SJCRH30 (cell line): ENCODE results near the gene ZNF722. TPM values are rescaled to one million over a fixed set of nuclear protein-coding genes. Genes with fewer than 3 reads are reported as not detected.
"Not testable (repeated sequence)": the region's sequence is repeated elsewhere in the genome, so short reads cannot be mapped to it uniquely, and the experiment has no call there.

Experiments
- DNase-seq, 2 experiments: peaks; one replicate each; pipeline ENCODE4 v3.0.0-alpha.2; 2015 to 2020
- H3K27ac ChIP-seq: fragments of 250-450 bp; sonication (Bioruptor Pico); 2 replicates; pipeline ENCODE4 v1.5.1; 2020; ENCODE audit warnings: mild to moderate bottlenecking, moderate library complexity
- H3K27me3 ChIP-seq: fragments of 250-450 bp; sonication (Bioruptor Pico); 2 replicates; pipeline ENCODE4 v1.5.1; 2020; ENCODE audit warnings: mild to moderate bottlenecking, moderate library complexity
- H3K36me3 ChIP-seq: fragments of 250-450 bp; sonication (Bioruptor Pico); 2 replicates; pipeline ENCODE4 v1.5.1; 2020; ENCODE audit warnings: mild to moderate bottlenecking, moderate library complexity
- H3K4me1 ChIP-seq: fragments of 250-450 bp; sonication (Bioruptor Pico); 2 replicates; pipeline ENCODE4 v1.5.1; 2020; ENCODE audit warnings: mild to moderate bottlenecking, moderate library complexity
- H3K4me3 ChIP-seq: fragments of 250-450 bp; sonication (Bioruptor Pico); 2 replicates; pipeline ENCODE4 v1.5.1; 2020; ENCODE audit warnings: mild to moderate bottlenecking, moderate library complexity
- H3K9me3 ChIP-seq: fragments of 250-450 bp; sonication (Bioruptor Pico); replicated peaks from 2 replicates; pipeline ENCODE4 v1.5.1; 2020; ENCODE audit warnings: mild to moderate bottlenecking, moderate library complexity
- total RNA-seq: library from RNA; depleted of rRNA; stranded (reverse); fragments of >200 nt; shearing (Covaris generic); gene quantifications from 2 replicates; pipeline ENCODE4 v1.2.3, GENCODE V29; 2014; rRNA removed

The ZNF722 gene
- not detected in 2 replicates for total RNA-seq

- Histone ChIP-seq H3K36me3 (no peaks in the 10 kb centered on the region), H3K9me3 (no peaks in the 10 kb centered on the region), H3K4me1 (no peaks in the 10 kb centered on the region), H3K4me3 (no peak within 1 kb of the TSS), H3K27ac (no peak within 1 kb of the TSS), H3K27me3 (no peaks in the 10 kb centered on the region)
- DNase-seq, result no peak
These were observed at the start of gene ZNF722 for GRCh38 chr7:63998549-63998948. TSS of gene ZNF722 (plus strand) at chr7:63998849. CDS start at chr7:63998962, 113 bp downstream.

DNA sequence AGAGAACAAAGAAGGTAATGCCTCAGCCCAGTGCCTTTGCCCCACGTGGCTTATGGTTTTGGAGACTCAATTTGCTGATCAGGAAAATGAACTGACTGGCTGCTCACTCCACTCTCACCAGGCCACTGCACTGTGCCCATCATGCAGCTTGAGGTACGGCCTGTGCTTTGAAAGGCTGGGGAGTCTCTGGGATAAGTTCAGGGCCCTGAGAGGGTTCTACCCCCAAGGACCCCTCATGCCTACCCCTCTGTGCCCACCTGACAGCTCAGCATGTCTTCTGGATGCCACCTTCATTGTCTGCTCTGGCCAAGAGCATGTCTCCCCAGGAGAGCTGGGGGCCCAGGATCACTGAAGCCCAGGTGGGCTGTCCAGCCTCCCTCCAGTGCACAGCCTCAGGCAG, 45.5 kb upstream of the ZNF722 start:
- Histone ChIP-seq H3K36me3 (no peaks in the 10 kb centered on the region), H3K4me3 (no peak overlapping the region), H3K27me3 (no peaks in the 10 kb centered on the region), H3K27ac (no peak overlapping the region), H3K9me3 (no peaks in the 10 kb centered on the region), H3K4me1 (no peaks in the 10 kb centered on the region)
- DNase-seq, result no peak

DNA sequence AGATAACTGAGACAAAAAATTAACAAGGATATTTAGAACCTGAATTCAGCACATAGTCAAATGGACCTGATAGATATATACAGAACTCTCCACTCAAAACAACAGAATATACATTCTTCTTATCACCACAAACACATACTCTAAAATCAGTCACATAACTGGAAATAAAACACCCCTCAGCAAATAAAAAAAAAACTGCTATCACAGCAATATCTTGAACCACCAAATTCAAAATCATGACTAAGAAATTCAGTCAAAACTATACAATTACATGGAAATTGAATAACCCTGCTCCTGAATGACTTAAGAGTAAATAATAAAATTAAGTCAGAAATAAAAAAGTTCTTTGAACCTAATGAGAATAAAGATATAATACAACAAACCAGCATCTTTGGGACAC, 30.0 kb upstream of the ZNF722 start:
- Histone ChIP-seq H3K36me3 (no peaks in the 10 kb centered on the region), H3K9me3 (no peaks in the 10 kb centered on the region), H3K27ac (no peak overlapping the region), H3K4me3 (no peak overlapping the region), H3K27me3 (no peaks in the 10 kb centered on the region), H3K4me1 (no peaks in the 10 kb centered on the region)
- DNase-seq, result no peak

DNA sequence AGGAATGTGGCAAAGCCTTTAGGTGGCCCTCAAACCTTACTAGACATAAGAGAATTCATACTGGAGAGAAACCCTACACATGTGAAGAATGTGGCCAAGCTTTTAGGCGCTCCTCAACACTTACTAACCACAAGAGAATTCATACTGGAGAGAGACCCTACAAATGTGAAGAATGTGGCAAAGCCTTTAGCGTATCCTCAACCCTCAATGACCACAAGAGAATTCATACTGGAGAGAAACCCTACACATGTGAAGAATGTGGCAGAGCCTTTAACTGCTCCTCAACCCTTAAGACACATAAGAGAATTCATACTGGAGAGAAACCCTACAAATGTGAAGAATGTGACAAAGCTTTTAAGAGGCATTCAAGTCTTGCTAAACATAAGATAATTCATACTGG, 16.8 kb downstream of the ZNF722 start:
- not testable (repeated sequence) for H3K9me3 ChIP-seq, H3K36me3 ChIP-seq, H3K4me3 ChIP-seq, H3K4me1 ChIP-seq, H3K27ac ChIP-seq, H3K27me3 ChIP-seq, DNase-seq

GRCh38 chr7:64035388-64035787, 36.7 kb downstream of the ZNF722 start:
- Histone ChIP-seq H3K4me1 (no peaks in the 10 kb centered on the region), H3K27me3 (no peaks in the 10 kb centered on the region), H3K36me3 (no peaks in the 10 kb centered on the region), H3K4me3 (no peak overlapping the region), H3K27ac (no peak overlapping the region), H3K9me3 (peaks cover 4% of the 10 kb centered on the region; the same call in 1 of the 2 replicates)
- DNase-seq, result no peak

GRCh38 chr7:64037095-64037494, 38.4 kb downstream of the ZNF722 start:
- Histone ChIP-seq H3K4me1 (no peaks in the 10 kb centered on the region), H3K27ac (no peak overlapping the region), H3K9me3 (peaks cover 4% of the 10 kb centered on the region; the same call in 1 of the 2 replicates), H3K36me3 (no peaks in the 10 kb centered on the region), H3K4me3 (no peak overlapping the region), H3K27me3 (no peaks in the 10 kb centered on the region)
- no peak for DNase-seq

DNA sequence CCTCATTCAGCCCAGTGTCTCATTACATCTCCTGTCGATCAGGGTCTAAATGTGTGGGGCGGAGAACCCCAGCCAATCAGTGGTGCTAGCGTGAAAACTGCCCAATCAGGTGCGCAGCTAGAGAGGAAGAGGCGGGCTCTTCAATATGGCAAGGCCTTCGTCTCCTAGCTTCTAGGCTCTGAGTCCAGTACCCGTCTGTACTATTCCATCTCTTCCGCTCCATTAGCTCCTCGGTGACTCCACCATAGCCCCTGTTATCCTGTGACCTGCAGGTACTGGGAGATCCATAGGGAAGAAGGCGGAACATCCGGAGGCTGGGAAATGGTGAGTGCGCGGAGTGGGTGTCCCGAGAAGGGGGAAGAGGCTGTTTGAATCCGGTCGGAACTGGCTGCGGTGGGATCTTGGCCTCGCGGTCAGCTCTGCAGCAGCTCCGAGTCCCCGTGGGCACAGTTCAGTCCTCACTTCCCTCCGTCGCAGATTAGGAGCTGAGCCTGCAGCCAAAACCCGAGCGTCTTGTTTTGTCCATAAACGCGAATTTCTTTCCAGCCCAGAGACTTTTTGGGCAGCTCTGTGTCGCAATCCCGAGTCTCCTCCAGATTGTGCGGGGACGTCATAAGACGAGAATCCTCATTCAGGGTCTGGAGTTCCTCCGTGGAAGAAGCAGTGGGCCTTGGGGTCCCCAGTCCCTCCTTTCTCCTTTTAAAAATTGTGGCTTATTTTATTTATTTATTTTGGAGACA, 46.8 kb downstream of the ZNF722 start, which contains the start of gene ZNF727:
Gene ZNF727 (plus strand): TSS at position 134 of the 740 bp plus-strand sequence. CDS start 188 bp downstream, at position 322.
- H3K27ac ChIP-seq, result peak within 1 kb of the TSS; percentile 34; the same call in 1 of the 2 replicates
- H3K4me1 ChIP-seq, result no peaks in the 10 kb centered on the region
- no peaks in the 10 kb centered on the region for H3K27me3 ChIP-seq
- H3K4me3 ChIP-seq, result peak within 1 kb of the TSS; percentile 55
- no peaks in the 10 kb centered on the region for H3K9me3 ChIP-seq
- no peaks in the 10 kb centered on the region for H3K36me3 ChIP-seq
- DNase-seq, result peak; percentile 24 to 65

DNA sequence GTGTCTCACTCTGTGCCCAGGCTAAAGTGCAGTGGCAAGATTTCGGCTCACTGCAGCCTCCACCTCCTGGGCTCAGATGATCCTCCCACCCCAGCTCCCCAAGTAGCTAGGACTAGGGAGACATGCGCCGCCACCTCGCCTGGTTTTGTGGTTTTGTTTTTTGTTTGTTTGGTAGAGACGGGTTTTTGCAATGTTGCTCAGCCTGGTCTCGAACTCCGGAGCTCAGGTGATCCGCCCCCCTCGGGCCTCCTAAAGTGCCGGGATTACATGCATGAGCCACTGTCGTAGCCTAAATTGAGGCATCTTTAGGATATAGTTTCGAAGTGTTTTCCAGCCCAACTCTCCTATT, 47.4 kb downstream of the ZNF722 start:
- H3K4me3 ChIP-seq, result peak overlapping the region; percentile 55
- no peaks in the 10 kb centered on the region for H3K36me3 ChIP-seq
- no peaks in the 10 kb centered on the region for H3K27me3 ChIP-seq
- H3K4me1 ChIP-seq, result no peaks in the 10 kb centered on the region
- no peaks in the 10 kb centered on the region for H3K9me3 ChIP-seq
- no peak overlapping the region; the same call in 1 of the 2 replicates for H3K27ac ChIP-seq
- DNase-seq, result no peak

Other genes starting within 250 kb of the ZNF722 start
- 2.3 and 3.0 TPM in 2 replicates for gene ZNF727, start 46.6 kb downstream of the ZNF722 start, total RNA-seq
- not detected in 2 replicates for gene ZNF735, start 208.4 kb downstream of the ZNF722 start, total RNA-seq
- 0.10 and 0.18 TPM in 2 replicates for gene ZNF679, start 229.6 kb downstream of the ZNF722 start, total RNA-seq